Endodermal cell (in vitro differentiated cells): Measurements from ENCODE around the gene ATP6AP1. TPM values are rescaled to one million over a fixed set of nuclear protein-coding genes. Genes with fewer than 3 reads are reported as not detected.
A peak's percentile ranks its signal among the peaks of the same experiment; 100 is the strongest.

ENCODE experiments used
- DNase-seq: peaks from one replicate; pipeline ENCODE4 v3.0.0-alpha.2; 2017
- H3K27ac ChIP-seq: 2 replicates; pipeline ENCODE4 v1.5.1; 2013; ENCODE audit warnings: mild to moderate bottlenecking, low read depth, low read length, moderate library complexity
- H3K27me3 ChIP-seq: 2 replicates; pipeline ENCODE4 v1.6.1; 2013; ENCODE audit warnings: mild to moderate bottlenecking, low read length, moderate library complexity; ENCODE audit not compliant: insufficient read depth, control insufficient read depth, poor library complexity, severe bottlenecking
- H3K36me3 ChIP-seq: 2 replicates; pipeline ENCODE4 v1.7.0; 2013; ENCODE audit warnings: mild to moderate bottlenecking, low read length, moderate library complexity; ENCODE audit not compliant: control insufficient read depth, insufficient read depth
- H3K4me1 ChIP-seq: one replicate; pipeline ENCODE4 v1.7.0; 2013; ENCODE audit warnings: low read length; ENCODE audit not compliant: control insufficient read depth, insufficient read depth
- H3K4me3 ChIP-seq: 2 replicates; pipeline ENCODE4 v1.5.1; 2013; ENCODE audit warnings: mild to moderate bottlenecking, low read length, moderate library complexity
- H3K9ac ChIP-seq: 2 replicates; pipeline ENCODE4 v1.6.1; 2013; ENCODE audit warnings: mild to moderate bottlenecking, low read length, moderate library complexity; ENCODE audit not compliant: poor library complexity, severe bottlenecking; ENCODE audit errors: extremely low read depth
- H3K9me3 ChIP-seq: 2 replicates; pipeline ENCODE4 v1.6.1; 2013; ENCODE audit warnings: mild to moderate bottlenecking, low read length, moderate library complexity; ENCODE audit not compliant: control insufficient read depth
- H3K27ac Mint-ChIP-seq: 2 replicates; pipeline ENCODE4 v1.8.0; 2020; ENCODE audit warnings: mixed read lengths
- H3K27me3 Mint-ChIP-seq: 2 replicates; pipeline ENCODE4 v1.8.0; 2021; ENCODE audit warnings: mild to moderate bottlenecking, mixed read lengths; ENCODE audit not compliant: insufficient read depth
- H3K36me3 Mint-ChIP-seq: 2 replicates; pipeline ENCODE4 v1.8.0; 2020; ENCODE audit warnings: low read depth, mixed read lengths
- H3K4me1 Mint-ChIP-seq: 2 replicates; pipeline ENCODE4 v1.8.0; 2020; ENCODE audit warnings: mixed read lengths
- H3K4me3 Mint-ChIP-seq: 2 replicates; pipeline ENCODE4 v1.8.0; 2020; ENCODE audit warnings: mild to moderate bottlenecking, moderate library complexity, mixed read lengths
- H3K9me3 Mint-ChIP-seq: 2 replicates; pipeline ENCODE4 v1.8.0; 2020; ENCODE audit warnings: mild to moderate bottlenecking, mixed read lengths
- WGBS, 2 experiments: methylation state at CpG; one replicate each; pipeline versions ENCODE4 v1.1.5 to v1.1.7; 2013; ENCODE audit warnings: missing lambda C conversion rate in 2 of 2, mixed read lengths in 1 of 2; ENCODE audit not compliant: insufficient coverage in 1 of 2, insufficient read length in 1 of 2; 5-methylcytosine and 5-hydroxymethylcytosine counted together
- microRNA-seq: library from miRNA; unstranded; fragments of <30 nt; microRNA quantifications from one replicate; pipeline ENCODE4 v1.2.0, GENCODE V29; 2020; ENCODE audit warnings: borderline microRNAs expressed
- total RNA-seq, 2 donors: library from RNA; stranded (reverse); fragmentation: NEBNext Ultra II Directional in 1 of 2; extraction: Animal tissue kit (Norgen Biotek cat#: 25700) in 1 of 2; gene quantifications; 2 replicates in 1 of 2; 3 replicates in 1 of 2; pipeline ENCODE4 v1.2.1, GENCODE V29; 2021
- TF ChIP-seq, protein P1 (sequence below): fragments of 200-600 bp; sonication (generic); conservative IDR thresholded peaks from 2 replicates; pipeline ENCODE4 v1.5.0; 2021; ENCODE audit warnings: antibody characterized with exemption, mild to moderate bottlenecking

ATP6AP1 gene
- total RNA-seq, 2 donors from 2014 or later, result 61.6 to 66.8 TPM

DNA sequence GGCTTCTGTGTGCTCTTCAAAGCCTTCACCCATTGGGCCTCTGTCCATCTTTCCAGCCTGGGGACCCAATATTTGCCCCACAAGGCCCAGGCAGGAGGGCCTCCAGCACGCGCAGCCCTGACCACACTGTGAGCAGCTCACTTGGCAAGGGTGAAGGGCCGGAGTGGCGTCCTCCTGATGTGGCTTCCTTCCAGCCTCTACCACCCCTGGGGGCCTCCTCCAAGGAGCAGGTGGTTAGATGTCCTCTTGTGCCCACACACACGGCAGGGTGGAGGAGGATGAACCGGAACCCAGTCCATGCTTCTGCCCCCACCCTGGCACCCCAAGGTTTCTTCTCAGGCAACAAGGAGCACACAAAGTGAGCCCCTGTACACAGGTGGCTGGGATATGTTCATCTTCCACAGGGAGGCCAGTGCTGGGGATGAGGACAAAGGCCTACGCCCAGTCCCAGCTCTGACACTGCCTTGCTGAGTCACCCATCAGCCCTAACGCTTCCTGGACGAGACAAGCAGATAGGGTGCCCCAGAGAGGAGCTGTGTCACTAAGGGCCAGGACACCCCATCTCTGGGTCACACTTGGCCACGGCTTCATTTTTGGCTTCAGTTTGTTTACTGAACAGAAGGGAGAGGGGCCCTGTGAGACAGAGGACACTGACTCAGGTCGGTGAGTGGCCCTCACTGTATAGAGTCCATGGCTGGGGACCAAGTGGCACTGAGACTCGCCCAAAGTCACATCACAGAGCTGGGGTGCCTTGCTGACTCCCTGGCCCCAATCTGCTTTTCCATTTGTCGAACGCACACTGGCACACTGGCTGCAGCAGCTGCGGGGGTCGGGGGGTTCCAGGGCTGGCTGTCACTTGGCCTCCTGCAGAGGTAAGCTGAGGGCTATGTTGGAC, 56.0 kb downstream of the ATP6AP1 start:
- H3K27me3 Mint-ChIP-seq, result no peaks in the 10 kb centered on the region
- no peaks in the 10 kb centered on the region for H3K4me1 Mint-ChIP-seq
- H3K27me3 ChIP-seq, result no peaks in the 10 kb centered on the region
- H3K4me3 ChIP-seq, result no peak overlapping the region
- H3K9me3 Mint-ChIP-seq, result peaks cover 75% of the 10 kb centered on the region
- H3K27ac ChIP-seq, result no peak overlapping the region
- peaks cover 4% of the 10 kb centered on the region for H3K36me3 ChIP-seq
- no peaks in the 10 kb centered on the region for H3K9me3 ChIP-seq
- no peaks in the 10 kb centered on the region for H3K4me1 ChIP-seq
- DNase-seq, result no peak
- H3K27ac Mint-ChIP-seq, result no peak overlapping the region
- H3K36me3 Mint-ChIP-seq, result peaks cover 6% of the 10 kb centered on the region
- H3K9ac ChIP-seq, result no peak overlapping the region
- WGBS, 2 experiments, result 92 to 95% methylated on average over 4 to 16 of the region's 16 CpGs
- H3K4me3 Mint-ChIP-seq, result no peak overlapping the region
- TF ChIP-seq, protein P1, sequence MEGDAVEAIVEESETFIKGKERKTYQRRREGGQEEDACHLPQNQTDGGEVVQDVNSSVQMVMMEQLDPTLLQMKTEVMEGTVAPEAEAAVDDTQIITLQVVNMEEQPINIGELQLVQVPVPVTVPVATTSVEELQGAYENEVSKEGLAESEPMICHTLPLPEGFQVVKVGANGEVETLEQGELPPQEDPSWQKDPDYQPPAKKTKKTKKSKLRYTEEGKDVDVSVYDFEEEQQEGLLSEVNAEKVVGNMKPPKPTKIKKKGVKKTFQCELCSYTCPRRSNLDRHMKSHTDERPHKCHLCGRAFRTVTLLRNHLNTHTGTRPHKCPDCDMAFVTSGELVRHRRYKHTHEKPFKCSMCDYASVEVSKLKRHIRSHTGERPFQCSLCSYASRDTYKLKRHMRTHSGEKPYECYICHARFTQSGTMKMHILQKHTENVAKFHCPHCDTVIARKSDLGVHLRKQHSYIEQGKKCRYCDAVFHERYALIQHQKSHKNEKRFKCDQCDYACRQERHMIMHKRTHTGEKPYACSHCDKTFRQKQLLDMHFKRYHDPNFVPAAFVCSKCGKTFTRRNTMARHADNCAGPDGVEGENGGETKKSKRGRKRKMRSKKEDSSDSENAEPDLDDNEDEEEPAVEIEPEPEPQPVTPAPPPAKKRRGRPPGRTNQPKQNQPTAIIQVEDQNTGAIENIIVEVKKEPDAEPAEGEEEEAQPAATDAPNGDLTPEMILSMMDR, result no peak

DNA sequence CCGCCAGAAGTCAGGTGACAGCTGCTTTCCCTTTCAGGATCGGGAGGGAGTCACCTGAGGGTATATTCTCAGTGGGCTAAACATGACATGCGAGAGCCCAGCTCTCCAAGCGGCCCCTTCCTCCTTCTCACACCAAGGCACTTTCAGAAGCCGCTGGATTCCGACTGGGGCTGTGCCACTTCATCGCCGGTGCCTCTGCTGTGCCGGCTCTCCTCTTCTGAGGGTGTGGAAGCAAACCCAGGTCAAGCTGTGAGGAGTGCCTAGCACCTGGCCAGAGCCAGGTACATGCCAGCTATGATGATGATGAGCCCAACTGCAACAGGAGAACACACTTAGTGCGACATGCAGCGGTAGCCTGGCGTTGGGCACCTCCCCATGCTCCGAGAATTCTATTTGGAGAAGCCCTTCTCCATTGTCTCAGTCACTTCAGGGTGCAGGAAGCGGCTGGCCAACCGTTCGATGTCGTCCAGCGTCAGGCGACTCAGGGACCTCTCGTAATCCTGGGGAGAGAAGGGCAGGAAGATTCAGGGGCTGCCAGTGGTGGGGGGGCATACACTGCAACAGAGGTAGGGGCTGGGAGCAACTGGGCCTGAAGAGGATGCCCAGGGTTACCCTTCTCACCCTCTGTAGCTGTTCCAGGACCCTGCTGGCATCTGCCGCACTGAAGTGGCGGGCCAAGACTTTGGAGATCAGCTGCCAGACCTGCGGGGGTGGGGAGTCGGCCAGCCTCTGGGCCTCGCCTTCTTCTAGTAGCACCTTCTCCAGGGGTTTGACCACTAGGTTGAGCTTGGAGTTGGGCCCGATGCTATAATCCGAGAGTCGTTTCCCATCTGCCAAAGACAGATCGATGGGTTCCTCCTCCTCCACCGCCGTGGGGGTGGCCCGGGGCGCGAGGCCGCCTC, 56.9 kb downstream of the ATP6AP1 start:
- Mint-ChIP-seq H3K4me1 (no peaks in the 10 kb centered on the region), H3K36me3 (peaks cover 6% of the 10 kb centered on the region), H3K9me3 (peaks cover 74% of the 10 kb centered on the region), H3K27ac (no peak overlapping the region), H3K4me3 (peak overlapping the region; percentile 61), H3K27me3 (no peaks in the 10 kb centered on the region)
- Histone ChIP-seq H3K9ac (no peak overlapping the region), H3K9me3 (no peaks in the 10 kb centered on the region), H3K36me3 (peaks cover 4% of the 10 kb centered on the region), H3K4me1 (no peaks in the 10 kb centered on the region), H3K4me3 (peak overlapping the region; percentile 72), H3K27me3 (no peaks in the 10 kb centered on the region), H3K27ac (no peak overlapping the region)
- DNase-seq, result peak; percentile 54
- WGBS, 2 experiments, result 62% methylated on average over 34 of the region's 35 CpGs; no CpG with 5 or more reads in 1 of the 2 experiments
- TF ChIP-seq, protein P1, result no peak

DNA sequence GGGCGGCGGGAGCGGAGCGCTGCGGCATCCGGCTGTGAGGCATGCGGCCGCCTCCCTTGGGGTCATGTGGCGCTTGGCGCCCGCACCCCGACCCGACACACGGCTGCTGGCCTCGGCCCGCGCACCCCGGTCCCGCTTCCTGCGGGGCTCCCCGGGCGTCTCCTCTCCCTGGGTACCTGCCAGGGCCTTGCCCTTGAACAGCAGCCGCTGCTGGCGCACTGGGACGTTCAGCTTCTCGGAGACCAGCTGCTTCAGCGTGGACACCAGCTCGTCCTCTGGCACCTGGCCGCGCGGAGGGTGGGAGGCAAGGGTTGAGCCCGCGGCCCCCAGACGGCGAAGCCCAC, 57.5 kb downstream of the ATP6AP1 start:
- Mint-ChIP-seq H3K36me3 (peaks cover 6% of the 10 kb centered on the region), H3K27me3 (no peaks in the 10 kb centered on the region), H3K4me1 (no peaks in the 10 kb centered on the region), H3K9me3 (peaks cover 75% of the 10 kb centered on the region), H3K27ac (no peak overlapping the region), H3K4me3 (peak overlapping the region; percentile 61)
- Histone ChIP-seq H3K27me3 (no peaks in the 10 kb centered on the region), H3K9me3 (no peaks in the 10 kb centered on the region), H3K4me1 (no peaks in the 10 kb centered on the region), H3K36me3 (peaks cover 4% of the 10 kb centered on the region), H3K9ac (no peak overlapping the region), H3K4me3 (peak overlapping the region; percentile 72), H3K27ac (no peak overlapping the region)
- WGBS, 2 experiments, result 4% methylated on average over 35 of the region's 35 CpGs; no CpG with 5 or more reads in 1 of the 2 experiments
- peak; percentile 54 for DNase-seq
- TF ChIP-seq, protein P1, result no peak

Small RNAs within 50 kb of the gene (microRNA-seq; reads per million reads assigned to microRNA genes)
- gene MIR6858, result not detected

Other genes with a start within 250 kb of the ATP6AP1 start
- not detected for gene OPN1MW, start 246.1 kb upstream of the ATP6AP1 start, total RNA-seq
- not detected for gene OPN1MW2, start 208.9 kb upstream of the ATP6AP1 start, total RNA-seq
- gene OPN1MW3, start 171.1 kb upstream of the ATP6AP1 start, total RNA-seq, result not detected
- not detected for gene TEX28, start 133.6 kb upstream of the ATP6AP1 start, total RNA-seq
- not detected for gene TKTL1, start 132.9 kb upstream of the ATP6AP1 start, total RNA-seq
- 1,000 to 10,000 TPM; 1,074 to 1,251 TPM for gene FLNA, start 54.0 kb upstream of the ATP6AP1 start, total RNA-seq
- 10 to 100 TPM; 60.3 to 76.4 TPM for gene EMD, start 49.4 kb upstream of the ATP6AP1 start, total RNA-seq
- 1,000 to 10,000 TPM; 2,142 to 2,551 TPM for gene RPL10, start 30.3 kb upstream of the ATP6AP1 start, total RNA-seq
- 10 to 100 TPM; 13.8 to 17.0 TPM for gene DNASE1L1, start 19.4 kb upstream of the ATP6AP1 start, total RNA-seq
- gene TAFAZZIN, start 17.1 kb upstream of the ATP6AP1 start, total RNA-seq, result 10 to 100 TPM; 32.9 to 62.9 TPM
- 100 to 1,000 TPM; 143 to 179 TPM for gene GDI1, start 8.5 kb downstream of the ATP6AP1 start, total RNA-seq
- gene FAM50A, start 15.5 kb downstream of the ATP6AP1 start, total RNA-seq, result 100 to 1,000 TPM in 1 of 2 donors, 10 to 100 TPM in 1; 91.0 to 102 TPM
- 10 to 100 TPM; 52.6 to 68.8 TPM for gene PLXNA3, start 29.6 kb downstream of the ATP6AP1 start, total RNA-seq
- gene LAGE3, start 50.6 kb downstream of the ATP6AP1 start, total RNA-seq, result 10 to 100 TPM; 29.5 to 34.1 TPM
- 10 to 100 TPM; 29.1 to 35.9 TPM for gene UBL4A, start 57.9 kb downstream of the ATP6AP1 start, total RNA-seq
- 1 to 10 TPM; 5.4 to 9.1 TPM for gene SLC10A3, start 62.0 kb downstream of the ATP6AP1 start, total RNA-seq
- gene FAM3A, start 87.6 kb downstream of the ATP6AP1 start, total RNA-seq, result 10 to 100 TPM; 23.6 to 24.3 TPM
- gene G6PD, start 118.2 kb downstream of the ATP6AP1 start, total RNA-seq, result 10 to 100 TPM; 71.7 to 81.4 TPM
- 10 to 100 TPM; 19.8 to 20.3 TPM for gene IKBKG, start 118.9 kb downstream of the ATP6AP1 start, total RNA-seq
- gene CTAG1A, start 156.5 kb downstream of the ATP6AP1 start, total RNA-seq, result not detected
- gene CTAG1B, start 190.6 kb downstream of the ATP6AP1 start, total RNA-seq, result not detected
- not detected for gene CTAG2, start 224.9 kb downstream of the ATP6AP1 start, total RNA-seq